ENCODE results near the gene SEC22A.

Gene SEC22A

GRCh38 chr3:123272547-123272946 is 70.8 kb downstream of the SEC22A start:
- Histone ChIP-seq H3K27me3 (ENCODE audit: control insufficient read depth in 3 of 3, insufficient read depth in 3 of 3, low read depth in 1 of 3, low read length in 3 of 3) (no peaks in the 10 kb centered on the region), H3K9me3 (replicated peaks in 1 of 2; ENCODE audit: control insufficient read depth in 2 of 2, insufficient read depth in 1 of 2, low read depth in 1 of 2, low read length in 2 of 2) (no peaks in the 10 kb centered on the region), H2AK5ac (ENCODE audit: low read depth, low read length) (no peak overlapping the region), H3K27ac (replicated peaks; ENCODE audit: low read length) (no peak overlapping the region), H3K79me1 (ENCODE audit: low read depth, low read length) (no peaks in the 10 kb centered on the region), H3K4me3 (ENCODE audit: low read length in 2 of 2) (no peak overlapping the region), H3K4me1 (ENCODE audit: control insufficient read depth in 2 of 2, insufficient read depth in 1 of 2, low read depth in 1 of 2, low read length in 2 of 2) (peaks cover 1 to 6% of the 10 kb centered on the region in 2 donors), H3K18ac (ENCODE audit: low read length) (no peak overlapping the region), H3K14ac (ENCODE audit: low read length) (no peak overlapping the region), H2BK5ac (ENCODE audit: low read length) (no peak overlapping the region), H2BK120ac (ENCODE audit: low read depth, low read length) (no peak overlapping the region), H3K4me2 (ENCODE audit: insufficient read depth, low read length, poor library complexity, severe bottlenecking) (no peak overlapping the region), H3K9ac (ENCODE audit: low read depth, low read length, poor library complexity) (no peak overlapping the region), H4K8ac (ENCODE audit: low read depth, low read length) (no peak overlapping the region), H2BK15ac (ENCODE audit: low read length) (no peak overlapping the region), H2AFZ (ENCODE audit: low read length) (no peak overlapping the region), H3K23ac (ENCODE audit: low read depth, low read length, poor library complexity) (no peak overlapping the region), H3K36me3 (replicated peaks in 1 of 2; ENCODE audit: control insufficient read depth in 2 of 2, insufficient read depth in 2 of 2, low read length in 2 of 2) (peaks cover 0 to 29% of the 10 kb centered on the region in 2 donors), H4K91ac (ENCODE audit: low read depth, low read length, poor library complexity) (no peak overlapping the region), H3K4ac (ENCODE audit: low read length) (no peak overlapping the region), H2BK12ac (ENCODE audit: low read length) (no peak overlapping the region)
- no peak for DNase-seq (ENCODE audit: low spot score)
- WGBS, 2 donors (ENCODE audit: extremely low coverage in 2 of 2, insufficient read length in 2 of 2, insufficient replicate concordance in 1 of 2), result no CpG with 5 or more reads among the region's 2 CpGs

- H3K27me3 ChIP-seq (ENCODE audit: control insufficient read depth in 3 of 3, insufficient read depth in 3 of 3, low read depth in 1 of 3, low read length in 3 of 3), result no peaks in the 10 kb centered on the region
- no peak overlapping the region for H2AK5ac ChIP-seq (ENCODE audit: low read depth, low read length)
- H2AFZ ChIP-seq (ENCODE audit: low read length), result no peak overlapping the region
- no peak overlapping the region for H3K9ac ChIP-seq (ENCODE audit: low read depth, low read length, poor library complexity)
- no peaks in the 10 kb centered on the region for H3K79me1 ChIP-seq (ENCODE audit: low read depth, low read length)
- H3K27ac ChIP-seq (replicated peaks; ENCODE audit: low read length), result no peak overlapping the region
- peaks cover 0 to 2% of the 10 kb centered on the region in 2 donors for H3K9me3 ChIP-seq (replicated peaks in 1 of 2; ENCODE audit: control insufficient read depth in 2 of 2, insufficient read depth in 1 of 2, low read depth in 1 of 2, low read length in 2 of 2)
- no peak overlapping the region for H2BK12ac ChIP-seq (ENCODE audit: low read length)
- no peak overlapping the region for H3K4me3 ChIP-seq (ENCODE audit: low read length in 2 of 2)
- no CpG with 5 or more reads among the region's 3 CpGs for WGBS, 2 donors (ENCODE audit: extremely low coverage in 2 of 2, insufficient read length in 2 of 2, insufficient replicate concordance in 1 of 2)
- no peak overlapping the region for H2BK15ac ChIP-seq (ENCODE audit: low read length)
- no peak overlapping the region for H4K8ac ChIP-seq (ENCODE audit: low read depth, low read length)
- H4K91ac ChIP-seq (ENCODE audit: low read depth, low read length, poor library complexity), result no peak overlapping the region
- H3K4me1 ChIP-seq (ENCODE audit: control insufficient read depth in 2 of 2, insufficient read depth in 1 of 2, low read depth in 1 of 2, low read length in 2 of 2), result peaks cover 1 to 6% of the 10 kb centered on the region in 2 donors
- no peak overlapping the region for H3K18ac ChIP-seq (ENCODE audit: low read length)
- H2BK5ac ChIP-seq (ENCODE audit: low read length), result no peak overlapping the region
- DNase-seq (ENCODE audit: low spot score), result no peak
- H3K4ac ChIP-seq (ENCODE audit: low read length), result no peak overlapping the region
- peaks cover 0 to 18% of the 10 kb centered on the region in 2 donors for H3K36me3 ChIP-seq (replicated peaks in 1 of 2; ENCODE audit: control insufficient read depth in 2 of 2, insufficient read depth in 2 of 2, low read length in 2 of 2)
- H3K23ac ChIP-seq (ENCODE audit: low read depth, low read length, poor library complexity), result no peak overlapping the region
- no peak overlapping the region for H3K4me2 ChIP-seq (ENCODE audit: insufficient read depth, low read length, poor library complexity, severe bottlenecking)
- H2BK120ac ChIP-seq (ENCODE audit: low read depth, low read length), result no peak overlapping the region
- H3K14ac ChIP-seq (ENCODE audit: low read length), result no peak overlapping the region
Measured at GRCh38 chr3:123275691-123276090, 73.9 kb downstream of the SEC22A start.

- Histone ChIP-seq H3K14ac (ENCODE audit: low read length) (no peak overlapping the region), H3K23ac (ENCODE audit: low read depth, low read length, poor library complexity) (no peak overlapping the region), H2BK120ac (ENCODE audit: low read depth, low read length) (no peak overlapping the region), H3K9me3 (replicated peaks in 1 of 2; ENCODE audit: control insufficient read depth in 2 of 2, insufficient read depth in 1 of 2, low read depth in 1 of 2, low read length in 2 of 2) (peaks cover 0 to 2% of the 10 kb centered on the region in 2 donors), H4K8ac (ENCODE audit: low read depth, low read length) (no peak overlapping the region), H3K36me3 (replicated peaks in 1 of 2; ENCODE audit: control insufficient read depth in 2 of 2, insufficient read depth in 2 of 2, low read length in 2 of 2) (peaks cover 0 to 16% of the 10 kb centered on the region in 2 donors), H3K4me3 (ENCODE audit: low read length in 2 of 2) (no peak overlapping the region), H2AFZ (ENCODE audit: low read length) (no peak overlapping the region), H3K79me1 (ENCODE audit: low read depth, low read length) (no peaks in the 10 kb centered on the region), H3K18ac (ENCODE audit: low read length) (no peak overlapping the region), H3K27me3 (ENCODE audit: control insufficient read depth in 3 of 3, insufficient read depth in 3 of 3, low read depth in 1 of 3, low read length in 3 of 3) (no peaks in the 10 kb centered on the region), H4K91ac (ENCODE audit: low read depth, low read length, poor library complexity) (no peak overlapping the region), H2BK5ac (ENCODE audit: low read length) (no peak overlapping the region), H2BK15ac (ENCODE audit: low read length) (no peak overlapping the region), H3K27ac (replicated peaks; ENCODE audit: low read length) (no peak overlapping the region), H3K4me2 (ENCODE audit: insufficient read depth, low read length, poor library complexity, severe bottlenecking) (no peak overlapping the region), H3K4me1 (ENCODE audit: control insufficient read depth in 2 of 2, insufficient read depth in 1 of 2, low read depth in 1 of 2, low read length in 2 of 2) (peaks cover 1 to 6% of the 10 kb centered on the region in 2 donors), H2AK5ac (ENCODE audit: low read depth, low read length) (no peak overlapping the region), H3K4ac (ENCODE audit: low read length) (no peak overlapping the region), H3K9ac (ENCODE audit: low read depth, low read length, poor library complexity) (no peak overlapping the region), H2BK12ac (ENCODE audit: low read length) (no peak overlapping the region)
- no peak for DNase-seq (ENCODE audit: low spot score)
- no CpG with 5 or more reads among the region's 10 CpGs for WGBS, 2 donors (ENCODE audit: extremely low coverage in 2 of 2, insufficient read length in 2 of 2, insufficient replicate concordance in 1 of 2)
Measured at GRCh38 chr3:123276346-123277006, 74.7 kb downstream of the SEC22A start.

- Histone ChIP-seq H3K14ac (ENCODE audit: low read length) (no peak overlapping the region), H3K27me3 (ENCODE audit: control insufficient read depth in 3 of 3, insufficient read depth in 3 of 3, low read depth in 1 of 3, low read length in 3 of 3) (no peaks in the 10 kb centered on the region), H2BK15ac (ENCODE audit: low read length) (no peak overlapping the region), H2AFZ (ENCODE audit: low read length) (no peak overlapping the region), H3K9me3 (replicated peaks in 1 of 2; ENCODE audit: control insufficient read depth in 2 of 2, insufficient read depth in 1 of 2, low read depth in 1 of 2, low read length in 2 of 2) (peaks cover 0 to 2% of the 10 kb centered on the region in 2 donors), H3K9ac (ENCODE audit: low read depth, low read length, poor library complexity) (no peak overlapping the region), H3K23ac (ENCODE audit: low read depth, low read length, poor library complexity) (no peak overlapping the region), H4K8ac (ENCODE audit: low read depth, low read length) (no peak overlapping the region), H3K4me1 (ENCODE audit: control insufficient read depth in 2 of 2, insufficient read depth in 1 of 2, low read depth in 1 of 2, low read length in 2 of 2) (peaks cover 1 to 6% of the 10 kb centered on the region in 2 donors), H3K36me3 (replicated peaks in 1 of 2; ENCODE audit: control insufficient read depth in 2 of 2, insufficient read depth in 2 of 2, low read length in 2 of 2) (peaks cover 0 to 9% of the 10 kb centered on the region in 2 donors), H3K4me3 (ENCODE audit: low read length in 2 of 2) (no peak overlapping the region), H3K4me2 (ENCODE audit: insufficient read depth, low read length, poor library complexity, severe bottlenecking) (no peak overlapping the region), H2AK5ac (ENCODE audit: low read depth, low read length) (no peak overlapping the region), H3K79me1 (ENCODE audit: low read depth, low read length) (no peaks in the 10 kb centered on the region), H3K18ac (ENCODE audit: low read length) (no peak overlapping the region), H3K27ac (replicated peaks; ENCODE audit: low read length) (no peak overlapping the region), H4K91ac (ENCODE audit: low read depth, low read length, poor library complexity) (no peak overlapping the region), H3K4ac (ENCODE audit: low read length) (no peak overlapping the region), H2BK12ac (ENCODE audit: low read length) (no peak overlapping the region), H2BK120ac (ENCODE audit: low read depth, low read length) (no peak overlapping the region), H2BK5ac (ENCODE audit: low read length) (no peak overlapping the region)
- no peak for DNase-seq (ENCODE audit: low spot score)
- WGBS, 2 donors (ENCODE audit: extremely low coverage in 2 of 2, insufficient read length in 2 of 2, insufficient replicate concordance in 1 of 2), result no CpG with 5 or more reads among the region's 6 CpGs
Measured at GRCh38 chr3:123277106-123277505, 75.4 kb downstream of the SEC22A start.
